Measurements from ENCODE around the gene SPRYD4. TPM values are rescaled to one million over a fixed set of nuclear protein-coding genes. Genes with fewer than 3 reads are reported as not detected.

The SPRYD4 gene
- 4.5 and 4.7 TPM in 2 replicates for total RNA-seq (2014; rRNA removed; shearing (Covaris generic))

DNA sequence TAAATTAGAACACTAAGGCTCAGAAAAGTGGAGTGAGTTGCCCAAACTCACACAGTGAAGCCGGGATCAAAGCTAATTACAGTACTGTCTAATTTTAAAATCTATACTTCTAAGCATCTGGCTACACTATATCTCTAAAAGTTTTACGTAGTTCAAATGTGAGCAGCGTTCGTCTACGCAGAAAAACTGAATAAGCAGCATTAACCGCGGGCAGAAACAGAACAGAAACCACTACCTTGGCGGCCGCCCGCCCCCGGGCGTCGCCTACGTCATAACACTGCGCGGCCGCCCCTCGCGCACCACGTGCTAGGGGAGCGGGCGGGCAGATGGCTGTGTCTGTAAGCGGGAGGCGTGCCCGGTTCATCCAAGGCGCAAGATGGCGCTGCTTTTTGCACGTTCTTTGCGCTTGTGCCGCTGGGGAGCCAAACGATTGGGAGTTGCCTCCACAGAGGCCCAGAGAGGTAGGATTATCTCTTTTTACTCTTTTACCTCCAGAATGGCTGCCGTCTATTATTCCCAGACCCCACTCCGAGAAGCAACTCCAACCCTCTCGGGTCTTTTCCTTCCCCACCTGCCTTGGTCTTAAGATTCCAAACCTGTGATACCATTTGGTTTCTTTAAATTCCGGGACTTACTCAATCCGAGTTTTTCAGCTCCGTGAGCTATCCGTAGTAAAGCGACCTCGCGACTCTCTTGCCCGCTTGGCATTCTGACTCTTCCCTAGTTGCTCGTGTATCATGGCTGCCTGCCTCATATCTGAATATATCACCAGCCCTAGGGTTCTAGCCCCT, at the start of gene SPRYD4:
TSS of gene SPRYD4 (plus strand) at position 363 of the 791 bp plus-strand sequence. CDS start at position 377, 14 bp downstream.

DNA sequence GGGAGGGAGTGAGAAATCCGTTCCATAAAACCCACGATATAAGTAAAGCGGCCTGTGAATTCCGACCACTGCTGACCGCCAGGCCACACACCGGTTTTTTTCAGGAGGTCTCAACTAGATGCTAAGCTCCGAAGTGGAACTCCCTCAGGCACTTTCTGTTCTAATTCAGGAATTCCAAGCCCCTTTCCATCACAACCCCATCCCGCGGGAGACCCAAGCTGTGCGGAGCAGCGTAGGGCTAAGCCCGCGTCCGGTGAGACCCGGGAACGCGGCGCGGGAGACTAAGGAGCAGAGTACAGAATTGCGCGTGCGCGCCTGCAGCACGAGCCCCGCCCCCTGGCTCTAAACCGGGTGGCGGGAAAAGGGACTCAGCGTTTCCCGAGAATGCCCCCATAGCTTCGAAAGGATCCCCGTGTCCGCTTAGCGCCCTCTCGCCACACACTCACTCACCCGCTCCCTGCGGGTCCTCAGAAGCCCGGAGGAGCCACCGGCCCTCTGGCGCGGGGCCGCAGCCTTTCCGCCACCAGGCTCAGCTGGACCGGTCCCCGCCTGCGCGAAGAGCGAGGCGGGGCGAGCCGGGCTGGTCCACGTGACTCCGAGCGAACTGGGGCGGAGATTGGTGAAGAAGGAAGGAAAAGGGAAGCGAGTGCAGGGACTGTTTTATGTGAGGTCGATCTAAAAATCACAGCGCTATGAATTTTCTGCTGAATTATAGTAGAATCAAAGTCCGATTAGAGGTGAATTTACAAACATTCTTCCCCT, 19.3 kb upstream of the SPRYD4 start, which contains the start of gene TIMELESS:
TSS of gene TIMELESS (minus strand) at position 567 of the 762 bp plus-strand sequence. CDS start 15,256 bp downstream, outside the sequence.

DNA sequence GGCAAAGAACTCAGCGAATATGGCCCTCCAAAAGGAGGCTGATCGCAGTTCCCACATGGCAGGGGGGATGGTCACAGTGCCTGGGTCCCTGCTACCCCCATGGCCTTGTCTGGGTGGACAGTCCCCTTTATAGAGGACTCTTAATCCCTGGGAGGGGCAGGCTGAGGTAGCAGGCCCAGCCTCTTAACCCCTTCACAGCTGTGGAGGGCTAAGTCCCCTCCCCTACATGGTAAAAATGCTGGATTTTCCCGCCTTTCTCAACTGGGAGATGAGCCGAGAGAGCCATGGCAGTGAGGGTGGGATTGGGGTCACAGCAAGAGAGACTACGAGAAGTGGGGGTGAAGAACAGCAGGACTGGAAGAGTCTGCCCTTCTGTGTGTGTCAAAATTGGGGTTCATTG, 13.8 kb upstream of the SPRYD4 start, which contains the start of gene MIP:
TSS of gene MIP (minus strand) at position 101 of the 400 bp plus-strand sequence. CDS start at position 57, 44 bp downstream.

DNA sequence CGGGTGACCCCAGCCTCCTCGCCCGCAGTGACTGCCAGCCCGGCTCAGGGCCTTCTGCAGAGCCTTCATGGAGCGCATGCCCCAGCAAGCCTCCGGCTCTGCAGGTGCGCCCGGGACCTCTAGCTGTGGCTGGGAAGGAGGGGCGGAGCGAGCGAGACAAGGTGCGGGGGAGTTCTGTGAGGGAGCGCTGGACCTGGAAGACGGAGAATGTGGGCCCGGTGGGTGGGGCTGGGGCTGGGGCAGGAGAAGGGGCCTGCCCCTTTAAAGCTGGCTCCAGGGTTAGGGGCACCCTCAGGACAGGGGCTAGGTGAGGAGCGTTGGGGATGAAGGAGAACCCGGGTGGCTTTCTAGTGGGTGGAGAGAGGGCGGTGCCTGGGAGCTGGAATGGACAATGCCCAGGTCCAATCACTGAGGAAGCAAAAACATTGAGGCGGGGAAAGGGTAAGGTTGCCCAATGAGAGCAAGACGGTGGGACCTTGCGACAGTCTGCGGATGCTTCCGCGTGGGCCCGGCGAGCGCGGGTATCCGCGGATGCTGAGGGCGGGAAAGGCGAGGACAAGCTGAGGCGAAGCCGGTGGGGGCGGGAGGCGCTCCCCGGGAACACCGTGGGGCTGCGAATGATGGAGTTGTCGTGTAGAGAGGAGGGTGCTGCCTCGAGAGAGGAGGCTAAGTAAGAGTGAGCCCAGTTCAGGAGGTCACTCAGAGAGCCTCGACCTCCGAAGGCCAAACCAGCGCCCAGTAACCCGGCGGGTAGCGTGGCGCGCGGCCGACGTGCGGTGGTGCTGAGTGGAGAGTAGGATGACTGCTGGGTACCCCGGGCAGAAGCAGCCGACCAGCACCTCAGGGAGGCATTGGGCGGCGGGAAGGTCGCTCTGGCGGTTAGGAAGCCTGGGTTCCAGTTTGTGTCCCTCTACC, 19.9 kb downstream of the SPRYD4 start, which contains the start of gene GLS2:
TSS of gene GLS2 (minus strand) at position 121 of the 915 bp plus-strand sequence. CDS start at position 78, 43 bp downstream.

DNA sequence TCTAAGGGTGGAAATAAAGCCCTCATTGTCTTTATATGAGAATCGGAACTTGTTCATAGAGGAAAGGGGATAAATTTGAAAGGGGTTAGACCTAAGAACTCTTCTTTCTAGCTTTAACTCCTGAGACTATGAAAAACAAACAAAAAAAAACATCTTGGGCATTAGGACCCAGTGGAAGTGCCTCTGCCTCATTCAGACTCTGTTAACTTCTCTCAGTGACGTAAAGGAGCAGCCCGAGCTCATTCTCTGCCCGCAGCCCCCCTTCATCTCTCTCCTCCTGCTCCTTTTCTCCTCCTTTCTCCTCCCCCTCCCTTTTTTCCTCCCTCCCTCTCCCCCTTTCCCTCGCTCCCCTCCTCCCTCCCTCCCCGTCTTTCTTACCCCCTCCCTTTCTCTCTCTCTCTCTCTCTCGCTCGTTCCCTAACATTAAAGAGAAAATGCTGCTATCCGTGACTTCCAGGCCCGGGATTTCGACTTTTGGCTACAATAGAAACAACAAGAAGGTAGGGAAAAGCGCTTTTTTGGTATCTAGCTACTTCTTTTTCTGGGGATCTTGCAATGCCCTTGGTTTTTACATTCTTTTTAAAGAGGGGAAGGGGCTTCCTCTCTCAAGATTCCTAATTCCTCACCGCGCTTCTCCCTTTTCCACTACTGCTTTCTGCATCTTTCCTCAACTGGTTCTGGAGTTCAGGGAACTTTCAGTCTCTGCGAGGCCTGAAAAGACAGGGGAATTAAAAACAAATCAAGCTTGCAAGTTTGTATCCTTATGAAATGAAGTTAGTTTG, 53.4 kb downstream of the SPRYD4 start, which contains the start of gene RBMS2:
TSS of gene RBMS2 (plus strand) at position 231 of the 782 bp plus-strand sequence. CDS start at position 435, 204 bp downstream.

Other genes starting within 250 kb of the SPRYD4 start
- 115 and 119 TPM in 2 replicates for gene RNF41, start 246.7 kb upstream of the SPRYD4 start, total RNA-seq (2014; rRNA removed; shearing (Covaris generic))
- gene NABP2, start 244.2 kb upstream of the SPRYD4 start, total RNA-seq (2014; rRNA removed; shearing (Covaris generic)) = 58.5 and 66.1 TPM in 2 replicates
- not detected in 2 replicates for gene SLC39A5, start 238.5 kb upstream of the SPRYD4 start, total RNA-seq (2014; rRNA removed; shearing (Covaris generic))
- gene ANKRD52, start 210.2 kb upstream of the SPRYD4 start, total RNA-seq (2014; rRNA removed; shearing (Covaris generic)) = 15.9 and 16.3 TPM in 2 replicates
- 21.2 and 23.2 TPM in 2 replicates for gene COQ10A, start 201.6 kb upstream of the SPRYD4 start, total RNA-seq (2014; rRNA removed; shearing (Covaris generic))
- 115 and 119 TPM in 2 replicates for gene CS, start 168.2 kb upstream of the SPRYD4 start, total RNA-seq (2014; rRNA removed; shearing (Covaris generic))
- 154 and 163 TPM in 2 replicates for gene CNPY2, start 152.6 kb upstream of the SPRYD4 start, total RNA-seq (2014; rRNA removed; shearing (Covaris generic))
- 38.7 and 58.8 TPM in 2 replicates for gene PAN2, start 134.6 kb upstream of the SPRYD4 start, total RNA-seq (2014; rRNA removed; shearing (Covaris generic))
- gene IL23A, start 129.7 kb upstream of the SPRYD4 start, total RNA-seq (2014; rRNA removed; shearing (Covaris generic)) = 0.21 and 0.23 TPM in 2 replicates
- gene STAT2, start 108.5 kb upstream of the SPRYD4 start, total RNA-seq (2014; rRNA removed; shearing (Covaris generic)) = 33.0 and 33.2 TPM in 2 replicates
- gene APOF, start 105.7 kb upstream of the SPRYD4 start, total RNA-seq (2014; rRNA removed; shearing (Covaris generic)) = not detected in 2 replicates
- gene TIMELESS, start 19.2 kb upstream of the SPRYD4 start, total RNA-seq (2014; rRNA removed; shearing (Covaris generic)) = 19.1 and 24.1 TPM in 2 replicates
- 0.11 TPM in 1 of 2 replicates, not detected in the other for gene MIP, start 13.9 kb upstream of the SPRYD4 start, total RNA-seq (2014; rRNA removed; shearing (Covaris generic))
- 0.37 TPM in 1 of 2 replicates, not detected in the other for gene GLS2, start 19.6 kb downstream of the SPRYD4 start, total RNA-seq (2014; rRNA removed; shearing (Covaris generic))
- 11.8 and 13.2 TPM in 2 replicates for gene RBMS2, start 53.2 kb downstream of the SPRYD4 start, total RNA-seq (2014; rRNA removed; shearing (Covaris generic))
- 30.3 and 32.1 TPM in 2 replicates for gene BAZ2A, start 161.7 kb downstream of the SPRYD4 start, total RNA-seq (2014; rRNA removed; shearing (Covaris generic))
- 608 and 615 TPM in 2 replicates for gene ATP5F1B, start 177.4 kb downstream of the SPRYD4 start, total RNA-seq (2014; rRNA removed; shearing (Covaris generic))
- gene PTGES3, start 219.7 kb downstream of the SPRYD4 start, total RNA-seq (2014; rRNA removed; shearing (Covaris generic)) = 77.9 and 87.6 TPM in 2 replicates